ENCODE measurements around the gene PEDS1. TPM values are rescaled to one million over a fixed set of nuclear protein-coding genes. Genes with fewer than 3 reads are reported as not detected.

Gene PEDS1
- total and polyA plus RNA-seq, 2 of the 13 experiments (the other 11 are each of a cell fraction or from before 2014, with no cell fraction given) = 30.5 to 93.9 TPM

- ChIA-PET CTCF (ENCODE audit: low intra/inter-chr PET ratio, low total read pairs) (no interaction called here), POLR2A (interaction anchor here (0.7 to 2.5 kb wide), 10 partner anchors 13 to 269 kb away, joined by 3 to 9 read pairs (median 3); no protein-coding TSS in a partner anchor)
- H3K9me3 ChIP-seq (ENCODE audit: low read length) = no peaks in the 10 kb centered on the region
- no peaks in the 10 kb centered on the region; a peak in 2 of 5 replicates for H3K27me3 ChIP-seq (ENCODE audit: control insufficient read depth in 1 of 2, insufficient read depth in 2 of 2, low read length in 2 of 2)
- H3K4me2 ChIP-seq (ENCODE audit: low read depth, low read length) = 0 out of 2 replicates have a peak overlapping the region, but pooled peaks have one; percentile 100
- DNase-seq (ENCODE audit: low spot score) = no peak
- no peak overlapping the region for H3K27ac ChIP-seq (ENCODE audit: extremely low read length, insufficient read depth, low read length)
- no peak overlapping the region for H3K4me3 ChIP-seq (replicated peaks in 1 of 3; ENCODE audit: insufficient read depth in 1 of 3, low read depth in 2 of 3, low read length in 3 of 3)
- peaks cover 35% of the 10 kb centered on the region for H4K20me1 ChIP-seq (ENCODE audit: insufficient read depth, low read length)
- no peak overlapping the region for H3K9ac ChIP-seq (ENCODE audit: insufficient read depth, low read depth, low read length)
- in situ Hi-C loops (cut with HindIII; ENCODE audit: extremely low pct_ligation_motif_present, low pct_unique_long_range_greater_than_20kb) = loop anchor here (5.0 kb wide), 1 partner anchor 77 kb away; no protein-coding TSS in a partner anchor
- no peak for ATAC-seq
- H2AFZ ChIP-seq (ENCODE audit: low read length) = no peak overlapping the region
- BruUV-seq (replicated peaks) = no TSS peak
- peaks cover 40% of the 10 kb centered on the region for H3K4me1 ChIP-seq (ENCODE audit: insufficient read depth, low read length)
- intact Hi-C loops (cut with micrococcal nuclease; ENCODE audit: unreplicated experiment) = loop anchor here (5.0 to 10.0 kb wide), 2 partner anchors 50 to 202 kb away; no protein-coding TSS in a partner anchor
- H3K36me3 ChIP-seq (replicated peaks in 1 of 2; ENCODE audit: control insufficient read depth in 1 of 2, insufficient read depth in 2 of 2, low read length in 2 of 2) = peaks cover 1 to 14% of the 10 kb centered on the region in 2 experiments; a peak in 2 of 5 replicates
- peaks cover 25% of the 10 kb centered on the region for H3K79me2 ChIP-seq (ENCODE audit: insufficient read depth, low read length)
- FAIRE-seq = no peak
- WGBS (ENCODE audit: low lambda C conversion rate) = 79% methylated on average over 8 of the region's 8 CpGs
- peak; percentile 62 for TF ChIP-seq POLR2AphosphoS5 (IDR thresholded peaks at IDR 0.05; ENCODE audit: low read depth, low read length)
- 0 out of 2 replicates have a peak, but pooled peaks have one; percentile 8 for TF ChIP-seq ZNF614 (CRISPR knock-in tag; IDR thresholded peaks at IDR 0.05; ENCODE audit: borderline replicate concordance)
- TF ChIP-seq ZNF225 (CRISPR knock-in tag; IDR thresholded peaks at IDR 0.05) = peak; percentile 20; the same call in 1 of the 2 replicates
- peak; percentile 8; the same call in 1 of the 2 replicates for TF ChIP-seq PITX1 (CRISPR knock-in tag; IDR thresholded peaks at IDR 0.05)
- TF ChIP-seq CENPBD1 (CRISPR knock-in tag; IDR thresholded peaks at IDR 0.05; ENCODE audit: borderline replicate concordance, low read depth) = no peak
- 0 out of 2 replicates have a peak, but pooled peaks have one; percentile 14 for TF ChIP-seq SMAD3 (CRISPR knock-in tag; IDR thresholded peaks at IDR 0.05)
- TF ChIP-seq, protein P1, sequence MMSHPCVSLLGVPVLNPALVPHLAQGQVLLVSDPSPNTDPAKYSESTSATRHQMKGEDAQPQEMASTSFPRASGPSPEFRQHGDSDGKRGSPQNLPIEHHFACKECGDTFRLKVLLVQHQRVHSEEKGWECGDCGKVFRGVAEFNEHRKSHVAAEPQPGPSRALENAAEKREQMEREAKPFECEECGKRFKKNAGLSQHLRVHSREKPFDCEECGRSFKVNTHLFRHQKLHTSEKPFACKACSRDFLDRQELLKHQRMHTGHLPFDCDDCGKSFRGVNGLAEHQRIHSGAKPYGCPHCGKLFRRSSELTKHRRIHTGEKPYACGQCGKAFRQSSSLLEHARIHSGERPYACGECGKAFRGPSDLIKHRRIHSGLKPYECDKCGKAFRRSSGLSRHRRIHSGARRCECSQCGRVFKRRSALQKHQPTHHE (CRISPR knock-in tag; IDR thresholded peaks at IDR 0.05; ENCODE audit: borderline replicate concordance) = no peak
- no peak for TF ChIP-seq ZNF512 (CRISPR knock-in tag; IDR thresholded peaks at IDR 0.05)
- TF ChIP-seq ZNF362 (CRISPR knock-in tag; IDR thresholded peaks at IDR 0.05; ENCODE audit: borderline replicate concordance) = 0 out of 2 replicates have a peak, but pooled peaks have one; percentile 25
- no peak for TF ChIP-seq HMGA1 (CRISPR knock-in tag; conservative IDR thresholded peaks at IDR 0.05)
- TF ChIP-seq THRA (CRISPR knock-in tag; IDR thresholded peaks at IDR 0.05; ENCODE audit: borderline replicate concordance) = 0 out of 2 replicates have a peak, but pooled peaks have one; percentile 29
- no peak for TF ChIP-seq ZNF761 (CRISPR knock-in tag; conservative IDR thresholded peaks at IDR 0.05)
- TF ChIP-seq UBTF (CRISPR knock-in tag; IDR thresholded peaks at IDR 0.05) = peak; percentile 34; the same call in 1 of the 2 replicates
- TF ChIP-seq PCBP1 (IDR thresholded peaks at IDR 0.05; ENCODE audit: borderline replicate concordance, low read depth, low read length) = no peak
These were observed 41.5 kb upstream of the PEDS1 start for GRCh38 chr20:50194831-50195523.

Data from HepG2 (cell line).